Hepatocyte (in vitro differentiated cells): Measurements from ENCODE around the gene MLC1.

Experiments used
- CTCF ChIP-seq: fragments of 200-600 bp; sonication (generic); IDR thresholded peaks from 2 replicates; pipeline ENCODE4 v1.5.1; 2016; ENCODE audit warnings: antibody characterized with exemption, mild to moderate bottlenecking; ENCODE audit not compliant: poor library complexity
- EZH2phosphoT487 ChIP-seq: fragments of 200-600 bp; sonication (generic); IDR thresholded peaks from one replicate; pipeline ENCODE4 v1.6.1; 2018; ENCODE audit warnings: antibody characterized with exemption, mild to moderate bottlenecking, low read depth, moderate library complexity; ENCODE audit not compliant: unreplicated experiment, severe bottlenecking

- no peak for TF ChIP-seq CTCF
- no peak for TF ChIP-seq EZH2phosphoT487
Observed at GRCh38 chr22:50080077-50080465, 5.2 kb downstream of the MLC1 start.
